ENCODE results near the gene HAUS5.
"Not testable (repeated sequence)": the region's sequence is repeated elsewhere in the genome, so short reads cannot be mapped to it uniquely, and the experiment has no call there.

HAUS5 gene

GRCh38 chr19:35604436-35604835 lies 8.1 kb upstream of the HAUS5 start:
- not testable (repeated sequence) for H3K4me3 ChIP-seq (ENCODE audit: low read depth, low read length); DNase-seq (ENCODE audit: low read depth)

DNA sequence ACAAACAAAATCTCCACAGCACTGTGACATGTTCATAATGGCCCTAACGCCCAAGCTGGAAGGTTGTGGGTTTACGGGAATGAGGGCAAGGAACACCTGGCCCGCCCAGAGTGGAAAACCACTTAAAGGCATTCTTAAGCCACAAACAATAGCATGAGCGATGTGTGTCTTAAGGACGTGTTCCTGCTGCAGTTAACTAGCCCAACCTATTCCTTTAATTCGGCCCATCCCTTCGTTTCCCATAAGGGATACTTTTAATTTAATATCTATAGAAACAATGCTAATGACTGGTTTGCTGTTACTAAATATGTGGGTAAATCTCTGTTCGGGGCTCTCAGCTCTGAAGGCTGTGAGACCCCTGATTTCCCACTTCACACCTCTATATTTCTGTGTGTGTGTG lies 5.4 kb upstream of the HAUS5 start:
- not testable (repeated sequence) for DNase-seq (ENCODE audit: low read depth); H3K4me3 ChIP-seq (ENCODE audit: low read depth, low read length)

DNA sequence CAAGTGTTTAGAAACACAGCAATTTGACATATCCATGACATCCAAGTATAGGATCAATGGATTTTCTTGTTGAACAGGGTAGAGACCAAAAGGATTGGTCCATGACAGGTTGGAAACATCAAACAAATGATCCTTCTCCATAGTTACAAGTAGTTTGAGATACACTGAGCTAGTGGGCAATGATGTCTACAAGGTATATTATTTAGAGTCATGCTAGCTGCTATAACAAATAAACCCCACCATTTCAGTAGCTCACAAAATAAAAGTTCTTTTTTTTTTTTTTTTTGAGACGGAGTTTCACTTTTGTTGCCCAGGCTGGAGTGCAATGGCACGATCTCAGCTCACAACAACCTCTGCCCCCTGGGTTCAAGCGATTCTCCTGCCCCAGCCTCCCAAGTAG lies 4.9 kb upstream of the HAUS5 start:
- H3K4me3 ChIP-seq (ENCODE audit: low read depth, low read length) = no peak overlapping the region
- DNase-seq (ENCODE audit: low read depth) = no peak

DNA sequence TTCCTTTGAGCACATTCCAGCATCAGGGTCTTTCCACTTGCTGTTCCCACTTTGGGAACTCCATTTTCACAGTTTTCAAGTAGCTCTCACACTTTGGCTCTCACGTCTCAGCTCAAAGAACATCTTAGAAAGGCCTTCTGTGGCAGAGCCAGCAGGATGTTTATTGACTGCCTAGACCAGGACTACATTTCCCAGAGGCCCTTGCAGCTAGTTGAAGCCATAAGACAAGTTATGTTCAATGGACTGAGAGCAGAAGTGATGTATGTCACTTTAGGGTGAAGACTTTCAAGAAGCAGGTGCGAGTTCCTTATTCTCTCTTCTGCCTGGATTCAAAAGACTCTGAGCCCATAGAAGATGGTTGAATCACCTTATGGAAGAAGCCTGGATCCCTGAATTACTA lies 4.3 kb upstream of the HAUS5 start:
- H3K4me3 ChIP-seq (ENCODE audit: low read depth, low read length) = no peak overlapping the region
- DNase-seq (ENCODE audit: low read depth) = no peak

DNA sequence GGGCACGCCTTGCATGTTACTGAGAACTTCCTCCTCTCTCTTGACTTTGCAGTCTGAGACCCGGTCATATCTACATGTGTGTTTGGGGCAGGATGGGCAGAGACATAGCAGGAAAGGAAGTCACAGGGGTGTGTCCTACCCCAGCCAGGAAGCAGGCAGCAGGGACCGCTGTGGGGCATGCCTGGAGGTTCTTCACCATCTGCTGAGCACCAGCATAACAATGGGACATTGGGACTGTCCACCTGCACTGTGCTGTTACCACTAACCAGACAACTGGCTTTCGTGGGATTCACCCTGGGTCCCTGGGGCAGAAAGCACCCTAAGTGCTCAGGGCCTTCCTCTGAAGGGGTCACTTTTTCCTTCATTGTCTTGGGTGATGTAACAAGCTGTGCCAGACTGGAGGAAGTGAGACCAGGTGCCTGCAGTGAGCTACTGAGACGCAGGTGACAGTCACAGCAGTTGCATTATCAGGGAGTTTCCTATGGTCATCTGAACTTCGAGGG lies 2.6 kb upstream of the HAUS5 start:
- no peak for DNase-seq (ENCODE audit: low read depth)
- no peak overlapping the region for H3K4me3 ChIP-seq (ENCODE audit: low read depth, low read length)

- peak overlapping the region; percentile 88 for H3K4me3 ChIP-seq (ENCODE audit: low read depth, low read length)
- no peak for DNase-seq (ENCODE audit: low read depth)
These were observed 344 bp upstream of the HAUS5 start for GRCh38 chr19:35612224-35612558.

DNA sequence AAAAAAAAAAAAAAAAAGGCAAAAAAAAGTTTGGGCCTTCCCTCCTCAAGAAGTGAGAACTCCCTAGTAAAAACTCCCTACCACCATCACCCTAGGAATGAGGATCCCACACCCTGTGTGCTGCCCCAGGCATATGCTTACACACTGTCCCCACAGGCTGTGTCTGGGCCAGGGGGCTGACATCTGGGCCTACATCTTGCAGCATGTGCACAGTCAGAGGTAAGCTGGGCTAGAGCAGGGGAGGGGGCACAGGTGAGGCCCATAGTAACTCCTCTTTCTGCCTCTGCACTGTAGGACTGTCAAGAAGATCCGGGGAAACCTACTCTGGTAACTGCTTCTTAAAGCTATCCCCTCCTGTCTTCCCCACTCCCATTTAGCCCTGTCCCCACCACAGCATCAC lies 1.0 kb downstream of the HAUS5 start:
- no peak overlapping the region for H3K4me3 ChIP-seq (ENCODE audit: low read depth, low read length)
- no peak for DNase-seq (ENCODE audit: low read depth)

DNA sequence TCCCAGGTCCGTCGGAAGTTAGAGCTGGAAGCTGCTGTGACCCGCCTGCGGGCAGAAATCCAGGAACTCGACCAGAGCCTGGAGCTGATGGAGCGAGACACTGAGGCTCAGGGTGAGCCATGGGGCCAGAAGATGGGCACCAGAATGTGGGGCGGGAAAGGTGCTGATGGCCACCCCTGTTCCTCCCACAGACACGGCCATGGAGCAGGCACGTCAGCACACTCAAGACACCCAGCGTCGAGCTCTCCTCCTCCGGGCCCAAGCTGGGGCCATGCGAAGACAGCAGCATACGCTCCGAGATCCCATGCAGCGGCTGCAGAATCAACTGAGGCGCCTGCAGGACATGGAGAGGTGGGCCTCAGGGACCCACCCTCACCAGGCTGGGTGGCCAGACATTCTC lies 2.5 kb downstream of the HAUS5 start:
- H3K4me3 ChIP-seq (ENCODE audit: low read depth, low read length) = no peak overlapping the region
- DNase-seq (ENCODE audit: low read depth) = no peak

DNA sequence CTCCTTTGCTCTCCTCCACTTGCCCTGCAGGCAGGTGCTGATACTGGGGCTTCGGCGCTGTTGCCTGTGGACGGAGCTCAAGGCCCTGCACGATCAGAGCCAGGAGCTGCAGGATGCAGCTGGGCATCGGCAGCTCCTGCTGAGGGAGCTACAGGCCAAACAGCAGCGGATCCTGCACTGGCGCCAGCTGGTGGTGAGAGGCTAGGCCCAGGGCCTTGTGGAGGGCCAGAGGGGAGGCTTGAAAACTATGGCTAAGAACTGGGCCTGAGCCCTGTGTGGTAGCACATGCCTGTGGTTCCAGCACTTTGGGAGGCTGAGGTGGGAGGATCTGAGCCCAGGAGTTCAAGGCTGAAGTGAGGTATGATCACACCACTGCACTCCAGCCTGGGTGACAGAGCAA lies 6.3 kb downstream of the HAUS5 start:
- no peak for DNase-seq (ENCODE audit: low read depth)
- H3K4me3 ChIP-seq (ENCODE audit: low read depth, low read length) = no peak overlapping the region

- H3K4me3 ChIP-seq (ENCODE audit: low read depth, low read length) = no peak overlapping the region
- DNase-seq (ENCODE audit: low read depth) = no peak
These were observed 6.9 kb downstream of the HAUS5 start for GRCh38 chr19:35619290-35619923.

- no peak for DNase-seq (ENCODE audit: low read depth)
- H3K4me3 ChIP-seq (ENCODE audit: low read depth, low read length) = no peak overlapping the region
These were observed 7.5 kb downstream of the HAUS5 start for GRCh38 chr19:35620001-35620400.

DNA sequence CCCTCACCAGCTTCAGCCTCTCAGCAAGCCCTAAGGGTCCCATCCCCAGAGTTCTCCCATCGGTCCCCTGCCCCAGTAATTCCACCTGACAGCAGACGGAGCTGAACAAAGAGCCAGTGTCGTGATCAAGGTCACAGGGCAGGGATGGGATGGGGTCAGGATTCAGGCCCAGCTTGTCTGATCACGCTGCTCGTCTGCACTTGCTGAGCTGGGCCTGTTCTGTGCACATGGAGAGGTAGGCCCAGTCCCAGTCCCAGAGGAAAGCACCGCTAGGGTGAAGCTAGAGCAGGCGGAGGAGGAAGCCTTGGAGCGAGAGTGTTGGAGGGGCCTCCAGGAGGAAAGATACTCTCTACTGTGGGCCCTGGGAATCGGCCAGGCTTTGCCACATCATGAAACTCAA lies 9.2 kb downstream of the HAUS5 start:
- no peak for DNase-seq (ENCODE audit: low read depth)

DNA sequence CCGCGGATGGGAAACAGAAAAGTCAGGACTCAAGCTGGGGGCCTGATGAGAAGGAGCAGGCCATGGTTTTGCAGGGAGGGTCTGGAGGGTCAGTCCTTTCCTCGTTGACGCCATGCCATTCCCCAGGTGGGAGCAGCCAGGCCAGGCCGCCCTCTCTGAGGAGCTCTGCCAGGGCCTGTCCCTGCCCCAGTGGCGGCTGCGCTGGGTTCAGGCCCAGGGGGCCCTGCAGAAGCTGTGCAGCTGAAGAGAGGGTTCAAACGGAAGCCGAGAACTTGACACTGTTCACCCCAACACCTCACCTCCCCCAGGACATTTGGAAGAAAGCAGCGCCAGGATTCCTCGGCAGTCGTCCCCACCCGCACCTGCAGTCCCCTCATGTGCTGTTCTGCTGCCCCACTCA lies 10.2 kb downstream of the HAUS5 start:
- no peak overlapping the region for H3K4me3 ChIP-seq (ENCODE audit: low read depth, low read length)
- no peak for DNase-seq (ENCODE audit: low read depth)

More for the DNA sequence above, 9.2 kb downstream of the HAUS5 start:
- no peak overlapping the region for H3K4me3 ChIP-seq (ENCODE audit: low read depth, low read length)

DNA sequence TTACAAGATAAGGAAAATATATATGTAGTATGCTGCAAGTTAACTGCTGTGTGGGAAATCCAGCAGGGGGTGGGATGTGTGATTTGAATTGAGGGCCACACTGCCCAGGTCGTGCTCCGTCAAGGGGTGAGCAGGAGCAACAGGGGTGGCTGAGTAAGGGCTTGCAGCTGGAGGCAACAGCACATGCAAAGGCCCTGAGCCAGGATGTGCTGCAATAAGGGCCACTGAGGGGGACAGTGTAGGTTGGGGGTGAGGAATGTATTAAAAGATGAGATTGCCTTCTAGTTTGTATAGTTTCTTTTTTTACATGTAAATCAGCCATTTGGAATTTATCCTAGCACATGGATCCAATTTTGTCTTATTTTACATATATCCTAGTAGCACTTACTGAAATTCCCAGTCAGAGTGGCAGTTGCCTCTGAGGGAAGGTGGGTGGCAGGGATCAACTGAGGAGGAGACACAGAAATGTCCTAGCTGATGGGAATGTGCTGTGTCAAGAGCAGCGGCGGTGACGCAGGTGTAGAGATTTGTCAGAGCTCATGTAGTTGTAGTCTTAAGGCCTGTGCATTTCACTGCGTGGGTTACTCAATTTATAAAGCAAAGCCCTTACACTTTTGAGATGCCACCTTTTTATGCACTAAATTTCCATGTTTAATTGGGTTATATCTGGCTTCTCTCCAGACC lies 10.9 kb downstream of the HAUS5 start:
- DNase-seq (ENCODE audit: low read depth) = no peak
- no peak overlapping the region for H3K4me3 ChIP-seq (ENCODE audit: low read depth, low read length)

GRCh38 chr19:35628264-35628564 lies 15.7 kb downstream of the HAUS5 start:
- no peak for DNase-seq (ENCODE audit: low read depth)
- H3K4me3 ChIP-seq (ENCODE audit: low read depth, low read length) = peak overlapping the region; percentile 99

GRCh38 chr19:35628565-35629331 lies 16.2 kb downstream of the HAUS5 start, which contains the start of gene RBM42:
TSS of gene RBM42 (plus strand) at chr19:35629036. CDS start at chr19:35629154, 118 bp downstream.
- peak within 1 kb of the TSS; percentile 99 for H3K4me3 ChIP-seq (ENCODE audit: low read depth, low read length)
- DNase-seq (ENCODE audit: low read depth) = peak; percentile 97

GRCh38 chr19:35629332-35629633 lies 16.7 kb downstream of the HAUS5 start:
- DNase-seq (ENCODE audit: low read depth) = no peak
- H3K4me3 ChIP-seq (ENCODE audit: low read depth, low read length) = peak overlapping the region; percentile 99

GRCh38 chr19:35633727-35634440 lies 21.3 kb downstream of the HAUS5 start:
- no peak overlapping the region for H3K4me3 ChIP-seq (ENCODE audit: low read depth, low read length)
- no peak for DNase-seq (ENCODE audit: low read depth)

GRCh38 chr19:35636651-35637050 lies 24.1 kb downstream of the HAUS5 start:
- no peak for DNase-seq (ENCODE audit: low read depth)
- no peak overlapping the region for H3K4me3 ChIP-seq (ENCODE audit: low read depth, low read length)

DNA sequence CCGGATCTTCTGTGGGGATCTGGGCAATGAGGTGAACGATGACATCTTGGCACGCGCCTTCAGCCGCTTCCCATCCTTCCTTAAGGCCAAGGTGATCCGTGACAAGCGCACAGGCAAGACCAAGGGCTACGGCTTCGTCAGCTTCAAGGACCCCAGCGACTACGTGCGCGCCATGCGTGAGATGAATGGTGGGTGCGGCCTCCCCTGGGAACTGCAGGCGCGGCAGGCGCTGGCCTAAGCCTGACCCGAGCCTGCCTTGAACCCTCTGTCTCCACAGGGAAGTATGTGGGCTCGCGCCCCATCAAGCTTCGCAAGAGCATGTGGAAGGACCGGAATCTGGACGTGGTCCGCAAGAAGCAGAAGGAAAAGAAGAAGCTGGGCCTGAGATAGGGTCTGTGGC lies 24.6 kb downstream of the HAUS5 start:
- no peak for DNase-seq (ENCODE audit: low read depth)
- H3K4me3 ChIP-seq (ENCODE audit: low read depth, low read length) = no peak overlapping the region

Measured in skeletal muscle cell (primary cell).